ENCODE data around the gene PMIS2.
A peak's percentile ranks its signal among the peaks of the same experiment; 100 is the strongest.
"Not testable (repeated sequence)": the region's sequence is repeated elsewhere in the genome, so short reads cannot be mapped to it uniquely, and the experiment has no call there.

Gene PMIS2

DNA sequence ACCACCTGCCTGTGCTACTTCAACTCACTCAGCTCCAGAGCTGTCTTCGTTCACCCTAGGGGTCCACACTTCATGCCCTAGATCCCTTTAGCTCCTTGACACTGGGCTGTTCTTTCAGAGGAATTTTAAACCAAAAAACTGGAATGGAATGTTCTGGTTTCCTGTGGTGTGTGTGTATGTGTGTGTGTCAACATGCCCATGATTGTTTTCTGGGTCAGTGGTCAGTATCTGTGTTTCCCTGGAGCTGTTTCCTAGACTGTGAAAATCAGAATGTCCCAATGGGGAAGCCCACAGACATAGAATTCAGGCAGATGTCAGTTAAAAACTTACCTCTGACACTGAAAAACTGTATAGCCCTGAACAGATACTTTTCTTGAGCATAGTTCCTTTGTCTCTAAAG is 1.3 kb downstream of the PMIS2 start:
- DNase-seq (ENCODE audit: low read depth in 1 of 2, low spot score in 1 of 2), result no peak

DNA sequence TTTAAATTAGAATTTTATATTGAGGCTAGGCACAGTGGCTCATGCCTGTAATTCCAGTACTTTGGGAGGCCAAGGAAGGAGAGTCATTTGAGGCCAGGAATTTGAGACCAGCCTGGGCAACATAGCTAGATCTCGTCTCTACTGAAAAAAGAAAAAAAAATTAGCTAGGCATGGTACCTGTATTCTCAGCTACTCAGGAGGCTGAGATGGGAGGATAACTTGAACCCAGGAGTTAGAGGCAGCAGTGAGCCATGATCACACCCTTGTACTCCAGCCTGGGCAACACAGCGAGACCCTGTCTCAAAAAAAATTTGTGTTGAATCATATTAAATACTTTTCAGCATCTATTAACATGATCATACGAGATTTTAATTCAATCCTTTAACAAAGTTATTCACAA is 4.9 kb downstream of the PMIS2 start:
- DNase-seq (ENCODE audit: low read depth in 1 of 2, low spot score in 1 of 2), result no peak

DNA sequence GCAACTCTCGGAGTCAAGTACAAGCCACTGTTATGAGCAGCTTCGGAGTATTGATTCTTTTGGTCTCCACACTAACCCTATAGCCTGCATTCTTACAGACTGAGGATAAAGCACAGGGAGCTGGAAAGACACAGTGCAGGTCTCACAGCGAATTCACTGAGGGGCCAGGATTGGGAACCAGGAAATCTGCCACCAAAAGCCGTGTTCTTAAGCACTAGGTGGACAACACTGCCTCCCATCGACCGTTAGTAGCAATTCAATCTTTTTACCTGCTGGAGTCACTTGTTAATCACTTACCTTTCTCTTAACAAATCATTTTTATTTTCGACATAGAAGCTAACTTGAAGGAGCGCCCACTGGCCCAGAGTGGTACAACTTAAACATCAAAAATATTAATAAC is 6.3 kb downstream of the PMIS2 start:
- no peak for DNase-seq (ENCODE audit: low read depth in 1 of 2, low spot score in 1 of 2)

DNA sequence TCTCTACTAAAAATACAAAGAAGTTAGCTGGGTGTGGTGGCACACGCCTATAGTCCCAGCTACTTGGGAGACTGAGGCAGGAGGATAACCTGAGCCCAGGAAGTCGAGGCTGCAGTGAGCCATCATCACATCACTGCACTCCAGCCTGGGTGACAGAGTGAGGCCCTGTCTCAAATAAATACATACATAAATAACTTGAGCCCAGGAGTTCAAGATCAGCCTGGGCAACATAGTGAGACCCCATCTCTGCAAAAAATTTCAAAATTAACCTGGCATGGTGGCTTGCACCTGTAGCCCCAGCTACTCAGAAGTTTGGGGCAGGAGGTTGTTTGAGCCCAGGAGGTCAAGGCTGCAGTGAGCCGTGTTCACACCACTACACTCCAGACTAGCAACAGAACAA is 9.1 kb downstream of the PMIS2 start:
- DNase-seq (ENCODE audit: low read depth in 1 of 2, low spot score in 1 of 2), result not testable (repeated sequence)

DNA sequence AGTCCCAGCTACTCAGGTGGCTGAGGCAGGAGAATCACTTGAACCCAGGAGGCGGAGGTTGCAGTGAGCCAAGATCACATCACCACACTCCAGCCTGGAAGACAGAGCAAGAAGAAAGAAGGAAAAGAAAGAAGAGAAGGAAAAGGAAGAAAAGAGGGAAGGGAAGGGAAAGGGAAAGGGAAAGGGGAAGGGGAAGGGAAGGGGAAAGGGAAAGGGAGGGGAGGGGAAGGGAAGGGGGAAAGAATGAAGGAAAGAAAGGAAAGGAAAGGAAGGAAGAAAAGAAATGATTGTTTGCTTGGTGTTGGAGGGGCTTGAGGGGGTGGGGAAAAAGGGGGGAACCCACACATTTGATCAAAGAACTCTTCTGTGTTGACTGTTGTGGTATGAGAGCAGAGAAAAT is 10.0 kb downstream of the PMIS2 start:
- no peak for DNase-seq (ENCODE audit: low read depth in 1 of 2, low spot score in 1 of 2)

- no peak for DNase-seq (ENCODE audit: low read depth in 1 of 2, low spot score in 1 of 2)
Measured at GRCh38 chr19:35596366-35596999, 10.5 kb downstream of the PMIS2 start.

DNA sequence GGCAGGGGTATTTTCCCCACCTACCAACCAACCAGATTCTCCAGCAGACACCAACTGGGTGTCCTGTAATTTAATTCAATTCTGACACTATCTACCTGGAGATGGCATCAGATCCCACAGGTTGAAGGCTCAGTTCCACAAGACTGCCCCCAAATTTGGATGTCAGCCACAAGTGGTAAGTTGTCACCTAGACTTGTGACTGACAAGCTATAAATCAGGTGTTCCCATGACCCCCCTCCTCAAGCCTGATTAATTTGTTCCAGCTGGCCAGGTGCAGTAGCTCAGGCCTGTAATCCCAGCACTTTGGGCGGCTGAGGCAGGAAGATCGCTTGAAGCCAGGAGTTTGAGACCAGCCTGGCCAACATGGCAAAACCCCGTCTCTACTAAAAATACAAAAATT is 16.0 kb downstream of the PMIS2 start:
- DNase-seq (ENCODE audit: low read depth in 1 of 2, low spot score in 1 of 2), result no peak

DNA sequence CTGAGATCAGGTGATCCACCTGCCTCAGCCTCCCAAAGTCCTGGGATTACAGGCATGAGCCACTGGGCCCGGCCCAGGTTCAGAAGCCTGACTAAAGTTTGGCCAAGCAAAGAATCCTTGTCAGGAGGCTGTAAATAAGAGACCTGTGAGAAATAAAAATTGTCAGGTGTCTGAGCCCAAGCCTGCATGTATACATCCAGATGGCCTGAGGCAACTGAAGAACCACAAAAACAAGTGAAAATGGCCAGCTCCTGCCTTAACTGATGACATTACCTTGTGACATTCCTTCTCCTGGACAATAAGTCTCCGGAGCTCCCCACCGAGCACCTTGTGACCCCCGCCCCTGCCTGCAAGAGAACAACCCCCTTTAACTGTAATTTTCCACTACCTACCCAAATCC is 18.5 kb downstream of the PMIS2 start:
- not testable (repeated sequence) for DNase-seq (ENCODE audit: low read depth in 1 of 2, low spot score in 1 of 2)

DNA sequence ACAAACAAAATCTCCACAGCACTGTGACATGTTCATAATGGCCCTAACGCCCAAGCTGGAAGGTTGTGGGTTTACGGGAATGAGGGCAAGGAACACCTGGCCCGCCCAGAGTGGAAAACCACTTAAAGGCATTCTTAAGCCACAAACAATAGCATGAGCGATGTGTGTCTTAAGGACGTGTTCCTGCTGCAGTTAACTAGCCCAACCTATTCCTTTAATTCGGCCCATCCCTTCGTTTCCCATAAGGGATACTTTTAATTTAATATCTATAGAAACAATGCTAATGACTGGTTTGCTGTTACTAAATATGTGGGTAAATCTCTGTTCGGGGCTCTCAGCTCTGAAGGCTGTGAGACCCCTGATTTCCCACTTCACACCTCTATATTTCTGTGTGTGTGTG is 21.2 kb downstream of the PMIS2 start:
- not testable (repeated sequence) for DNase-seq (ENCODE audit: low read depth in 1 of 2, low spot score in 1 of 2)

- no peak for DNase-seq (ENCODE audit: low read depth in 1 of 2, low spot score in 1 of 2)
Measured at GRCh38 chr19:35607661-35608060, 21.7 kb downstream of the PMIS2 start.

DNA sequence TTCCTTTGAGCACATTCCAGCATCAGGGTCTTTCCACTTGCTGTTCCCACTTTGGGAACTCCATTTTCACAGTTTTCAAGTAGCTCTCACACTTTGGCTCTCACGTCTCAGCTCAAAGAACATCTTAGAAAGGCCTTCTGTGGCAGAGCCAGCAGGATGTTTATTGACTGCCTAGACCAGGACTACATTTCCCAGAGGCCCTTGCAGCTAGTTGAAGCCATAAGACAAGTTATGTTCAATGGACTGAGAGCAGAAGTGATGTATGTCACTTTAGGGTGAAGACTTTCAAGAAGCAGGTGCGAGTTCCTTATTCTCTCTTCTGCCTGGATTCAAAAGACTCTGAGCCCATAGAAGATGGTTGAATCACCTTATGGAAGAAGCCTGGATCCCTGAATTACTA is 22.3 kb downstream of the PMIS2 start:
- DNase-seq (ENCODE audit: low read depth in 1 of 2, low spot score in 1 of 2), result no peak

DNA sequence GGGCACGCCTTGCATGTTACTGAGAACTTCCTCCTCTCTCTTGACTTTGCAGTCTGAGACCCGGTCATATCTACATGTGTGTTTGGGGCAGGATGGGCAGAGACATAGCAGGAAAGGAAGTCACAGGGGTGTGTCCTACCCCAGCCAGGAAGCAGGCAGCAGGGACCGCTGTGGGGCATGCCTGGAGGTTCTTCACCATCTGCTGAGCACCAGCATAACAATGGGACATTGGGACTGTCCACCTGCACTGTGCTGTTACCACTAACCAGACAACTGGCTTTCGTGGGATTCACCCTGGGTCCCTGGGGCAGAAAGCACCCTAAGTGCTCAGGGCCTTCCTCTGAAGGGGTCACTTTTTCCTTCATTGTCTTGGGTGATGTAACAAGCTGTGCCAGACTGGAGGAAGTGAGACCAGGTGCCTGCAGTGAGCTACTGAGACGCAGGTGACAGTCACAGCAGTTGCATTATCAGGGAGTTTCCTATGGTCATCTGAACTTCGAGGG is 23.9 kb downstream of the PMIS2 start:
- no peak for DNase-seq (ENCODE audit: low read depth in 1 of 2, low spot score in 1 of 2)

- no peak for DNase-seq (ENCODE audit: low read depth in 1 of 2, low spot score in 1 of 2)
Measured at GRCh38 chr19:35612224-35612558, 26.2 kb downstream of the PMIS2 start.

GRCh38 chr19:35612559-35613321 is 26.8 kb downstream of the PMIS2 start, which contains the start of gene HAUS5:
Gene HAUS5 (plus strand): TSS chr19:35612735. CDS start chr19:35612795, 60 bp downstream.
- DNase-seq (ENCODE audit: low read depth in 1 of 2, low spot score in 1 of 2), result peak; percentile 94 to 96

DNA sequence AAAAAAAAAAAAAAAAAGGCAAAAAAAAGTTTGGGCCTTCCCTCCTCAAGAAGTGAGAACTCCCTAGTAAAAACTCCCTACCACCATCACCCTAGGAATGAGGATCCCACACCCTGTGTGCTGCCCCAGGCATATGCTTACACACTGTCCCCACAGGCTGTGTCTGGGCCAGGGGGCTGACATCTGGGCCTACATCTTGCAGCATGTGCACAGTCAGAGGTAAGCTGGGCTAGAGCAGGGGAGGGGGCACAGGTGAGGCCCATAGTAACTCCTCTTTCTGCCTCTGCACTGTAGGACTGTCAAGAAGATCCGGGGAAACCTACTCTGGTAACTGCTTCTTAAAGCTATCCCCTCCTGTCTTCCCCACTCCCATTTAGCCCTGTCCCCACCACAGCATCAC is 27.6 kb downstream of the PMIS2 start:
- no peak for DNase-seq (ENCODE audit: low read depth in 1 of 2, low spot score in 1 of 2)

DNA sequence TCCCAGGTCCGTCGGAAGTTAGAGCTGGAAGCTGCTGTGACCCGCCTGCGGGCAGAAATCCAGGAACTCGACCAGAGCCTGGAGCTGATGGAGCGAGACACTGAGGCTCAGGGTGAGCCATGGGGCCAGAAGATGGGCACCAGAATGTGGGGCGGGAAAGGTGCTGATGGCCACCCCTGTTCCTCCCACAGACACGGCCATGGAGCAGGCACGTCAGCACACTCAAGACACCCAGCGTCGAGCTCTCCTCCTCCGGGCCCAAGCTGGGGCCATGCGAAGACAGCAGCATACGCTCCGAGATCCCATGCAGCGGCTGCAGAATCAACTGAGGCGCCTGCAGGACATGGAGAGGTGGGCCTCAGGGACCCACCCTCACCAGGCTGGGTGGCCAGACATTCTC is 29.1 kb downstream of the PMIS2 start:
- DNase-seq (ENCODE audit: low read depth in 1 of 2, low spot score in 1 of 2), result no peak

GRCh38 chr19:35618857-35619256 is 32.9 kb downstream of the PMIS2 start:
- no peak for DNase-seq (ENCODE audit: low read depth in 1 of 2, low spot score in 1 of 2)

GRCh38 chr19:35619290-35619923 is 33.4 kb downstream of the PMIS2 start:
- no peak for DNase-seq (ENCODE audit: low read depth in 1 of 2, low spot score in 1 of 2)

DNA sequence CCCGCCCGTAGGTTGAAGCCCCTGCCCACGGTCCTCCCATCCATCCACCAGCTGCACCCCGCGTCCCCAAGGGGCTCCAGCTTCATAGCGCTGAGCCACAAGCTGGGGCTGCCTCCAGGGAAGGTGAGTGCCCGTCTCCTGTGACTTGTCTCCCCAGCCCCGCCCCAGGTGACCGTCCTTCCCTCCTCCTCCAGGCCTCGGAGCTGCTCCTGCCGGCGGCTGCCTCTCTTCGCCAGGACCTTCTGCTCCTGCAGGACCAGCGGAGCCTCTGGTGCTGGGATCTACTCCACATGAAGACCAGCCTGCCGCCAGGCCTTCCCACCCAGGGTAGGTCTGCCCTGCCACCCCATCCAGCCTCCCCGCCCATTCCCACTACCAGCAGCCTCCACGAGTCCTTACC is 34.0 kb downstream of the PMIS2 start:
- no peak for DNase-seq (ENCODE audit: low read depth in 1 of 2, low spot score in 1 of 2)

GRCh38 chr19:35621708-35622107 is 35.7 kb downstream of the PMIS2 start:
- DNase-seq (ENCODE audit: low read depth in 1 of 2, low spot score in 1 of 2), result no peak

DNA sequence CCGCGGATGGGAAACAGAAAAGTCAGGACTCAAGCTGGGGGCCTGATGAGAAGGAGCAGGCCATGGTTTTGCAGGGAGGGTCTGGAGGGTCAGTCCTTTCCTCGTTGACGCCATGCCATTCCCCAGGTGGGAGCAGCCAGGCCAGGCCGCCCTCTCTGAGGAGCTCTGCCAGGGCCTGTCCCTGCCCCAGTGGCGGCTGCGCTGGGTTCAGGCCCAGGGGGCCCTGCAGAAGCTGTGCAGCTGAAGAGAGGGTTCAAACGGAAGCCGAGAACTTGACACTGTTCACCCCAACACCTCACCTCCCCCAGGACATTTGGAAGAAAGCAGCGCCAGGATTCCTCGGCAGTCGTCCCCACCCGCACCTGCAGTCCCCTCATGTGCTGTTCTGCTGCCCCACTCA is 36.8 kb downstream of the PMIS2 start:
- no peak for DNase-seq (ENCODE audit: low read depth in 1 of 2, low spot score in 1 of 2)

- no peak for DNase-seq (ENCODE audit: low read depth in 1 of 2, low spot score in 1 of 2)
Measured at GRCh38 chr19:35623327-35624010, 37.5 kb downstream of the PMIS2 start.
